Right lobe of liver (tissue), 6 donors: ENCODE measurements around the gene LENEP. TPM values are rescaled to one million over a fixed set of nuclear protein-coding genes. Genes with fewer than 3 reads are reported as not detected.

ENCODE experiments used
- ATAC-seq, 4 donors: fragments of 200-7000 bp; cut with Tn5 transposase; one replicate each; pipeline ENCODE4 v1.9.1; 2020; ENCODE audit warnings: mild to moderate bottlenecking in 4 of 4, moderate library complexity in 4 of 4
- DNase-seq, 3 donors: peaks; one replicate each; pipeline ENCODE4 v3.0.0-alpha.2; 2020
- H3K27ac ChIP-seq, 3 donors: fragments of 200-600 bp; one replicate each; pipeline ENCODE4 v1.8.0; 2022
- H3K27me3 ChIP-seq, 2 donors: fragments of 200-600 bp; one replicate each; pipeline ENCODE4 v1.8.0; 2022
- H3K36me3 ChIP-seq, 4 donors: fragments of 200-600 bp; sonication (generic) in 1 of 4; one replicate each; pipeline versions ENCODE4 v1.5.1 to v1.8.0; 2017 to 2022; ENCODE audit warnings: control low read depth in 1 of 4
- H3K4me1 ChIP-seq, 4 donors: fragments of 200-600 bp; sonication (generic) in 1 of 4; one replicate each; pipeline versions ENCODE4 v1.5.1 to v1.8.0; 2017 to 2022; ENCODE audit warnings: control low read depth in 1 of 4
- H3K4me3 ChIP-seq, 3 donors: fragments of 200-600 bp; one replicate each; pipeline ENCODE4 v1.8.0; 2022
- H3K9me3 ChIP-seq, 4 donors: fragments of 200-600 bp; sonication (generic) in 1 of 4; one replicate each; pipeline versions ENCODE4 v1.5.1 to v1.8.0; 2017 to 2022; ENCODE audit warnings: control low read depth in 1 of 4
- CTCF ChIP-seq, 4 donors: fragments of 200-600 bp in 3 of 4; fragments of 450-650 bp in 1 of 4; IDR thresholded peaks; one replicate each; pipeline versions ENCODE4 v1.5.1 to v1.8.0; 2016 to 2022; ENCODE audit warnings: antibody characterized with exemption in 4 of 4, mild to moderate bottlenecking in 2 of 4
- POLR2A ChIP-seq: fragments of 450-650 bp; IDR thresholded peaks from one replicate; pipeline ENCODE4 v1.6.1; 2017; ENCODE audit warnings: antibody characterized with exemption, mild to moderate bottlenecking
- WGBS: methylation state at CpG from one replicate; pipeline ENCODE4 v1.1.6; 2018; ENCODE audit warnings: low coverage, low lambda C conversion rate; ENCODE audit not compliant: insufficient coverage; ENCODE audit errors: missing lambda C conversion rate; 5-methylcytosine and 5-hydroxymethylcytosine counted together
- intact Hi-C, 2 donors: fragments of 100-400 bp; cut with DNase I; formaldehyde crosslinking; loops; one replicate each; pipeline versions ENCODE4 v1.11.2 to v1.14.1; 2022
- total RNA-seq, 6 experiments: library from RNA; depleted of rRNA in 2 of 6; stranded (reverse); fragments of >200 nt in 2 of 6; fragmentation: NEBNext Ultra II Directional in 3 of 6; extraction: Animal tissue kit (Norgen Biotek cat#: 25700) in 3 of 6; gene quantifications; one replicate each; pipeline versions ENCODE4 v1.1.0 to v1.2.4, GENCODE V29; 2016 to 2023
- donor health status: DM: no; HTN: yes; CAD: no.
- donor health status: DM: no; HTN: no; CAD: no.
- donor health status: DM: no; HTN: no; CAD: no.
- donor health status: DM: no; HTN: yes; CAD: no.
- donor health status: DM: no; HTN: yes; CAD: no.

Gene LENEP
- total RNA-seq, 6 experiments from 2014 or later = not detected

GRCh38 chr1:154945962-154946850 lies 47.2 kb upstream of the LENEP start:
- no peaks in the 10 kb centered on the region for H3K9me3 ChIP-seq
- WGBS = 87% methylated on average over 13 of the region's 17 CpGs
- intact Hi-C loops = no loop called here
- DNase-seq = no peak
- H3K4me3 ChIP-seq = no peak overlapping the region
- no peaks in the 10 kb centered on the region for H3K27me3 ChIP-seq
- H3K27ac ChIP-seq = no peak overlapping the region
- peaks cover 0 to 7% (median 0%) of the 10 kb centered on the region in 4 donors for H3K36me3 ChIP-seq
- no peak for ATAC-seq
- H3K4me1 ChIP-seq = peaks cover 0 to 28% (median 9%) of the 10 kb centered on the region in 4 donors
- TF ChIP-seq CTCF (IDR thresholded peaks at IDR 0.05) (no peak), POLR2A (no peak)

GRCh38 chr1:154948079-154948478 lies 45.3 kb upstream of the LENEP start:
- Histone ChIP-seq H3K9me3 (no peaks in the 10 kb centered on the region), H3K4me1 (peaks cover 0 to 20% (median 8%) of the 10 kb centered on the region in 4 donors), H3K36me3 (peaks cover 0 to 7% (median 0%) of the 10 kb centered on the region in 4 donors), H3K27ac (no peak overlapping the region), H3K4me3 (no peak overlapping the region), H3K27me3 (no peaks in the 10 kb centered on the region)
- TF ChIP-seq CTCF (IDR thresholded peaks at IDR 0.05) = no peak
- no peak for TF ChIP-seq POLR2A
- ATAC-seq (no peak), DNase-seq (no peak)
- intact Hi-C loops = no loop called here
- no CpG with 5 or more reads among the region's 11 CpGs for WGBS

DNA sequence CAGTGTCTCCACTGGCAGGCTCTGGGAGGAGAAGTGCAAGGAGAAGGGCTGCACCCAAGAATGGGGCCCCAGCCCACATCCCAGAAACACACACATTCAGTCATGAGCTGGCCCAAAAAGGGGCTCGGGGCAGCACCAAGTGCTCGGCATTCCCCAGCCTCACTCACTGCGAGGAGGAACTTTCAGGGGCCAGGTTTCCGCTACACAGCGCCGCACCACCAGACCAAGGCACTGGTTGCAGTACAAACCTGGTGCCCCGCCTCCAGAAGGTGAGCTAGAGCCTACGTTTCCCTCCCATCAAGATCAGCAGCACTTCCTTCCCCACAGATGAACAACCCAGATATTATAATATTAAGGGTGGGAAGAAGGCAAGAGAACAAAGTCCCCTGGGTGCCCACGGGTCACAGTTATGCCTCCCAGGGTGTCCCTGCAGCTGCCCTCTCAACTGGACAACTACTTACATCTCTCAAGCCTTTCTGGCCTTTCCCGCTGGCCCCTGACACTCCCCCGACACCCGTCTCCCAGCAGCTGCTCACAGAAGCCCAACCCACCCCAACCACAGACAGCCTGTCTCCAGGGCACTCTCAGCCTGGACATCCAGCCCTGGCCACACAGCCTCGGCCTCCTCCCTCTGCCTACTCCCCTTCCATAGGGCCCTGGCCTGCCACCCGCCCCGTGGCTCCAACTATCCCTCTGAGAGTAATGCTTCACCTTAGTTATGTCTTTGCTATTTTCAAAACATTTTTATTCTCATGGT lies 41.3 kb upstream of the LENEP start:
- Histone ChIP-seq H3K4me1 (peaks cover 0 to 25% (median 4%) of the 10 kb centered on the region in 4 donors), H3K36me3 (peaks cover 0 to 4% (median 0%) of the 10 kb centered on the region in 4 donors), H3K9me3 (no peaks in the 10 kb centered on the region), H3K27ac (no peak overlapping the region), H3K27me3 (no peaks in the 10 kb centered on the region), H3K4me3 (no peak overlapping the region)
- 77% methylated on average over 6 of the region's 15 CpGs for WGBS
- ATAC-seq (no peak), DNase-seq (no peak)
- TF ChIP-seq CTCF (IDR thresholded peaks at IDR 0.05) = no peak
- no peak for TF ChIP-seq POLR2A
- intact Hi-C loops = loop anchor here in 1 of 2 donors (10.0 kb wide), 1 partner anchor 103 kb away; the partner anchor contains the start of gene ADAM15

GRCh38 chr1:154952664-154953063 lies 40.7 kb upstream of the LENEP start:
- Histone ChIP-seq H3K4me3 (no peak overlapping the region), H3K4me1 (peaks cover 0 to 25% (median 4%) of the 10 kb centered on the region in 4 donors), H3K9me3 (no peaks in the 10 kb centered on the region), H3K27ac (no peak overlapping the region), H3K36me3 (no peaks in the 10 kb centered on the region), H3K27me3 (no peaks in the 10 kb centered on the region)
- ATAC-seq = no peak
- intact Hi-C loops = loop anchor here in 1 of 2 donors (10.0 kb wide), 1 partner anchor 102 kb away; the partner anchor contains the start of gene ADAM15
- 100% methylated on average over 2 of the region's 6 CpGs for WGBS
- peak in 1 of 3 donors; percentile 11 for DNase-seq
- no peak for TF ChIP-seq POLR2A
- no peak for TF ChIP-seq CTCF (IDR thresholded peaks at IDR 0.05)
